SK-N-SH treated with all-trans-retinoic acid at 6 μM for 48 hours (cell line): ENCODE results near the gene LSM7.

ENCODE experiments used
- ARNTL ChIP-seq: fragments of 450-650 bp; formaldehyde crosslinking; IDR thresholded peaks from 2 replicates; pipeline ENCODE4 v1.5.0; 2020; ENCODE audit warnings: low read depth, mild to moderate bottlenecking, moderate library complexity, borderline replicate concordance
- CSDC2 ChIP-seq: fragments of 250-450 bp; sonication (Bioruptor Pico); IDR thresholded peaks from 2 replicates; pipeline ENCODE4 v1.5.0; 2020; ENCODE audit warnings: mild to moderate bottlenecking, moderate library complexity
- RARB ChIP-seq: fragments of 250-450 bp; sonication (Bioruptor Pico); IDR thresholded peaks from 2 replicates; pipeline ENCODE4 v1.8.0; 2021; ENCODE audit warnings: mild to moderate bottlenecking, moderate library complexity
- TCF4 ChIP-seq: fragments of 250-450 bp; sonication (Bioruptor Pico); IDR thresholded peaks from 2 replicates; pipeline ENCODE4 v1.8.0; 2021; ENCODE audit warnings: mild to moderate bottlenecking, moderate library complexity, borderline replicate concordance
- ZFP30 ChIP-seq: fragments of 450-650 bp; formaldehyde crosslinking; IDR thresholded peaks from 2 replicates; pipeline ENCODE4 v1.5.0; 2022; ENCODE audit warnings: mild to moderate bottlenecking, moderate library complexity
- TF ChIP-seq, protein P1 (sequence below): fragments of 250-450 bp; sonication (Bioruptor Pico); IDR thresholded peaks from 2 replicates; pipeline ENCODE4 v1.8.0; 2021; ENCODE audit warnings: low read depth, mild to moderate bottlenecking, moderate library complexity, borderline replicate concordance
- TF ChIP-seq, protein P2 (sequence below): fragments of 250-450 bp; sonication (Bioruptor Pico); IDR thresholded peaks from 2 replicates; pipeline ENCODE4 v1.8.0; 2020; ENCODE audit warnings: mild to moderate bottlenecking, moderate library complexity, borderline replicate concordance

DNA sequence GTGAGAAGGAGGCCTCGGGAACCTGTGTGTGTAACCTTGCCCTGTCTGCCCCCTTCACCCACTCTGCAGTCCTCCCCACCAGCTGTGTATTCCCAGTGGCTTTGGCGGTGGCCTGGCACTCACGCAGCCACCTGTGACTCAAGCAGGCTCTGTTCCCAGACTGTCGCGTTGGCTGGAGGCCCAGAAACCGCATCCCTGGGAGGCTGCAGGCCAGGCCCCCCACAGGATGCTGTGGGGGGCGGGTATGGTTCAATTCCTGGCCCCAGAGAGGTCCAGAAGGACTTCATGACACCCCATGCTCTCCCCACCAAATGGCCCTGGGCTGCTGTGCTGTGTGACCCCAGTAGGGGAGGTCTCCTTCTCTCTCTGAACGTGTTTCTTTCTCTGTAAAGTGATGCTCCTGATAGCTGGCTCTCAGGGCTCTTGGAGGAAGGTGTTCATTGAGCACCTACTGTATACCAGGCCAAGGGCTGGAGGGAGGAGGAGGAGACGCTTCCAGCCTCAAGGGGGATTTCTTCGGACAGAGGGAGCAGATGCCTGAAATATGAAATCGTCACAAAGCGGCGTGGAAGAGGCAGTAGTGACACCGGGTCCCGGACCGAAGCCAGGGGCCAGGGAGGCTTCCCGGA lies 18.5 kb downstream of the LSM7 start:
- TF ChIP-seq ARNTL (CRISPR knock-in tag), result no peak
- peak; percentile 40; the same call in 1 of the 2 replicates for TF ChIP-seq TCF4 (CRISPR knock-in tag)
- no peak for TF ChIP-seq RARB (CRISPR knock-in tag)
- TF ChIP-seq ZFP30, result no peak
- TF ChIP-seq, protein P1, sequence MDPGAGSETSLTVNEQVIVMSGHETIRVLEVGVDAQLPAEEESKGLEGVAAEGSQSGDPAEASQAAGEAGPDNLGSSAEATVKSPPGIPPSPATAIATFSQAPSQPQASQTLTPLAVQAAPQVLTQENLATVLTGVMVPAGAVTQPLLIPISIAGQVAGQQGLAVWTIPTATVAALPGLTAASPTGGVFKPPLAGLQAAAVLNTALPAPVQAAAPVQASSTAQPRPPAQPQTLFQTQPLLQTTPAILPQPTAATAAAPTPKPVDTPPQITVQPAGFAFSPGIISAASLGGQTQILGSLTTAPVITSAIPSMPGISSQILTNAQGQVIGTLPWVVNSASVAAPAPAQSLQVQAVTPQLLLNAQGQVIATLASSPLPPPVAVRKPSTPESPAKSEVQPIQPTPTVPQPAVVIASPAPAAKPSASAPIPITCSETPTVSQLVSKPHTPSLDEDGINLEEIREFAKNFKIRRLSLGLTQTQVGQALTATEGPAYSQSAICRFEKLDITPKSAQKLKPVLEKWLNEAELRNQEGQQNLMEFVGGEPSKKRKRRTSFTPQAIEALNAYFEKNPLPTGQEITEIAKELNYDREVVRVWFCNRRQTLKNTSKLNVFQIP (CRISPR knock-in tag), result no peak
- TF ChIP-seq, protein P2, sequence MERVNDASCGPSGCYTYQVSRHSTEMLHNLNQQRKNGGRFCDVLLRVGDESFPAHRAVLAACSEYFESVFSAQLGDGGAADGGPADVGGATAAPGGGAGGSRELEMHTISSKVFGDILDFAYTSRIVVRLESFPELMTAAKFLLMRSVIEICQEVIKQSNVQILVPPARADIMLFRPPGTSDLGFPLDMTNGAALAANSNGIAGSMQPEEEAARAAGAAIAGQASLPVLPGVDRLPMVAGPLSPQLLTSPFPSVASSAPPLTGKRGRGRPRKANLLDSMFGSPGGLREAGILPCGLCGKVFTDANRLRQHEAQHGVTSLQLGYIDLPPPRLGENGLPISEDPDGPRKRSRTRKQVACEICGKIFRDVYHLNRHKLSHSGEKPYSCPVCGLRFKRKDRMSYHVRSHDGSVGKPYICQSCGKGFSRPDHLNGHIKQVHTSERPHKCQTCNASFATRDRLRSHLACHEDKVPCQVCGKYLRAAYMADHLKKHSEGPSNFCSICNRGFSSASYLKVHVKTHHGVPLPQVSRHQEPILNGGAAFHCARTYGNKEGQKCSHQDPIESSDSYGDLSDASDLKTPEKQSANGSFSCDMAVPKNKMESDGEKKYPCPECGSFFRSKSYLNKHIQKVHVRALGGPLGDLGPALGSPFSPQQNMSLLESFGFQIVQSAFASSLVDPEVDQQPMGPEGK, result no peak
- TF ChIP-seq CSDC2 (CRISPR knock-in tag), result no peak
